GF-D8 (cell line): ENCODE measurements around the gene BMPER.

Experiments used
- DNase-seq: peaks from one replicate; lab custom pipeline; 2025; lab: John Stamatoyannopoulos, UW

The BMPER gene

DNA sequence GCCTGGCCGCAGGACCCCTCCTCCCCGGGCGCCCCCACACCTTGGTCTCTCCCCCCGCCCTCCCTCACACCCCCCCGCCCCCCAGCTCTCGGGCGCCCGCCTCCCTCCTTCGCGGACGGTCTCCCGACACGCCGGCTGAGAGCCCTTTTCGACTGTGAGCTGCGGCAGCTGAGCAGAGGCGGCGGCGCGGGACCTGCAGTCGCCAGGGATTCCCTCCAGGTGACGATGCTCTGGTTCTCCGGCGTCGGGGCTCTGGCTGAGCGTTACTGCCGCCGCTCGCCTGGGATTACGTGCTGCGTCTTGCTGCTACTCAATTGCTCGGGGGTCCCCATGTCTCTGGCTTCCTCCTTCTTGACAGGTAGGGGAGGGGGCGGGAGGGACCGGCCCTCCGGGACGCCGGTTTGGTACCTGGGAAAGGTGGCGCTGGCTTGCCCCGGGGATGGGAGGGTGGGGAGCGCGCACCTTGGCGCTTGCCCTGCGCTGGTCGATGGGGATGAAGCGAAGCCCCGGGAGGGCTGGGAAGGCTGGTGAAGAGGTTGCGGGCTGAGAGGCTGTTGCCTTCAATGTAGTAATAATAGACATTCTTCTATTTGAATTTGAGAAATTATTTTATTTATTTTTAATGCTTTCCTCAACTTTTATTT lies at the start of gene BMPER:
BMPER (plus strand) TSS at position 151 of the 644 bp plus-strand sequence; CDS start at position 226, 75 bp downstream.
- DNase-seq, result no peak

DNA sequence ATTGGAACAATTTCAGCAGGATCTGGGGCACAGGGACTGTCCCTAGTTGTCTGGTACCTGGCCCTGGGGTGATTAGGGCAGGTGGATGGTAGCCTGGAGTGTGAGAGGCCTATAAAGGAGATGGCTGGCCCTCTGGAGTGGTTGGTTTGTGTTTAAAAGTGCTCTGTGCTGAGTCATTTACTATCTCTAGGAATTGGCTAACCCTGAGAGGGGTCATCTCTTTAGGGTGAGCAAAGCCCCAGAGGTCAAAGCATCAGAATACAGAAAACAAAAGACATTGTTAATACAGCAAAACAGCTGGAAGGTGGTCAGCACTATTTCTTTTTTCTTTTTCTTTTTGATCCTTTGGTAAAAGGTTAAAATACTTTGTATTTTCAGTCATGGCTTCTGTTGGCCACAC lies 43.4 kb upstream of the BMPER start:
- DNase-seq, result no peak

DNA sequence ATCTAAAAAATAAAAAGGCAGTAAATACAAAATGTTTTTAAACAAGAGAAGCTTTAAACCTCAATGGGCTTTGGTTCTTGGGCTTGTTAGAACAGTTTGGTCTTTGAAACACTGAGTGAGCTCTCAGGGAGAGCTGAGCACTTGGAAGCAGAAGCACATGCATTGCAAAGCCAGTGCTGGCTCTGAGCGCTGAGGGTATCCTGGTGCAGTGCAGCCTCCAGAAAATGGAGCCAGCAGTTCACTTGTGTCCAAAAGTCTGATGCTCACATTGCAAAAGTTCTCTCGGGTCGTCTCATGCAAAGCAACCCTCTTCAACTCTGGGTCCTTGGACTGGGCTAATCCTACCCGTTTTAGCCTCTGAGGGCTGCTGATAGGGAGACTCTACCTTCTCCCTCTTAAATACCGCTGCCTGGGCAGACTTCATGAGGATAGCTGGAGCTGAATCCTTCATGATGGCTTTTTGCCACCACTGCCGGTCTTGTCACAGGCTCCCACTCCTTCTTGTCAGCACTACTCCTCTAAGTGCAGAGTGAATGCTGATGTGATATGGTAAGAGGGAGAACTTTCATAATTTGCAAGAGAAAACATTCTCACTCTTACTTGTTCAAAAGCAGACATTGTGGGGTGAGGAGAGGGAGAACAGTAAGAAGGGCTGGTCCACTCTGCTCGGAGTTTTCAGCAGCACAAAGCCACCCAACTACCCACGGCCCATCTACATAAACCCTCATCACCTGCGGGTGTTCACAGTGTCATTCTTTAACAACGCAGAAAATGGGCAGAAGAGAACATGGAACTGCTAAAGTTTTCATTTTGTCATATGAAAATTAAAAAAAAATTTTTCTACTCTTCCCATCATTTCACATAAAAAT lies 42.2 kb upstream of the BMPER start:
- no peak for DNase-seq

DNA sequence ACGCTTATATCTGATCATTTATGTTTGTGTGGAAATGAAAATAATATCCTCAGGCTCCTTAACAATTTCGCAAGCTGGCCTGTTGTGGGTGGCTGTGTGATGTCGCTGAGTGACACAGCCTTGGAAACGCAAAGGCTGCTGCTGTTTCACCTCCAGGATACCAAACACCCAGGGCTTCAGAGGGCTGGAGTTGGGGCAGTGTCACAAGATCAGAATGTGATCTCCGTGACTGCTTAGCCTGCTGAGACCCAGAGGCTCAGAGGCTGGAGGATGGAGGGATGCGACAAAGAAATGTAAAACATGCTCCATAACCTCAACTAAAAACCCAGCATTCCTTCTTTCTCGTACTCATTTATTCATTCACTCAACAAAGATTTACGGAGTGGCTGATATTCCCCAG lies 37.2 kb upstream of the BMPER start:
- no peak for DNase-seq

DNA sequence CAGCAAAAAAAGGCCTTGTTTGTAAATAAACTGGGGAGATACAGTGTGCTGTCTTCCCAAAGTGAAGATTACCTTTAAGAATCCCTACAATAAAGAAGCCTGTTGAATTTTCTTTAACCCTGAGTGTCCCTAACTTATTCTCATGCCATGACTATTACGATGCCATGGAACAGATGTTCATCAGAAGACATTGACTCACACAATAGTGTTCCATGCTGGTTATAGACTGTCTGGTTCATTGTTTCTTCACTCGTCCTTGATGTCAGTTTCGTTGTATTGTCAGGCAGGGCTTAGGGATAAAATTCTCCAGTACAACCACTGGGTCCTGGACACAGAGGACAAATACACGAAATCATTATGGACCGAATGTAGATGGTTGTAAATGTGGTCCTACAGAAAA lies 36.2 kb upstream of the BMPER start:
- no peak for DNase-seq

DNA sequence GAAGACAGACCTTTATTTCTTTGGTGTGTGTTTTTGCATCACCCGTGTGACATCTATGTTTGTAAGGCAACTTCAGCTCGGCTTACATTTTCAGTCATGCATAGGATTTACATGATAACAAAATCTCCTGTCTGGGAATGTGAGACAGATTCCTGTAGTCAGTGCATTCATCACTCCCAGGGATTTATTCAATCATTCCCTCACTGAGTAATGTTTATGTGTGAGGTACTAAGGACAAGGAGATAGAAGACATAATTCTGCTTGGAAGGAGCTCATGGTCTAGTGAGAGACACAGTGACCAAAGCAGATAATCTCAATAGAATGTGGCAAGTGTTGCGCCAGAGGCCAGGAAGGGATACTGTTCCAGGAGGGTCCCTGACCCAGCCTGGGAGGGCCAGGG lies 35.2 kb upstream of the BMPER start:
- DNase-seq, result no peak

DNA sequence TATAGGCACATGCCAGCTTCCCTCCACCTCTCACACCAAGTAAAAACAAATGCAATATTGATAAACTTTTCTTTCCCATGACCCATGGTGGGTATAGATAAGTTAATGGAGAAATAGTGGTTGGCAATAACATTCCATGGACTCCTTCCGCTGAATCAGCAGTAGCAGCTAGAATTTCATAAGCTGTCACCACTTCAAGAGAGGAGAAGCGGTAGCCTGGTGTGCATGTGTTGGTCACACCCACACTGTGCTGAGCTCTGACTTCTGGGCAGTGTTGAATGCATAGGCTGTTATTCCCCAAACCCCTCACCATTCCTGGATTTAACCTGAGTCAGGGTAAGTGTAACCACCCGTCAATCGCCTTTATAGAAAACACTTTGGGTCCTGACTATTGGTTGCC lies 32.5 kb upstream of the BMPER start:
- DNase-seq, result no peak

DNA sequence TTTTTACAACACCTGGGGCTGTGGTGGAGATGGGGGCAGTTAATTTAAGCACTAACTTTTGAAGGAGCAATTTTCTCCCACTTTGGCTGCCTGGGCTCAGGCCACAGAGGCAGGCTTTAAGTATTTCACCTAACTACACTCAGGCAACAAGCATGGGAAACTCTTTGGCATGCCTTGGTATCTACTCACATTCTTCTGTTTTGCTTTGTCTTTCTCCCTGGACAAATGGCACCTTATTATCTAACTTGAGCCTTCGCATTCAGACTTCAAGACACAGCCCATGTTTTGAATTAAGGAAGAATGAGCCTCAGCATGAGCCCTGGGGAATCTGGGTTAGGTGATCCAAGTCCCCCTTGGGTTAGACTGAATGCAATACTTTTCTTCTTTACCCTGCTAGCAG lies 31.8 kb upstream of the BMPER start:
- no peak for DNase-seq

DNA sequence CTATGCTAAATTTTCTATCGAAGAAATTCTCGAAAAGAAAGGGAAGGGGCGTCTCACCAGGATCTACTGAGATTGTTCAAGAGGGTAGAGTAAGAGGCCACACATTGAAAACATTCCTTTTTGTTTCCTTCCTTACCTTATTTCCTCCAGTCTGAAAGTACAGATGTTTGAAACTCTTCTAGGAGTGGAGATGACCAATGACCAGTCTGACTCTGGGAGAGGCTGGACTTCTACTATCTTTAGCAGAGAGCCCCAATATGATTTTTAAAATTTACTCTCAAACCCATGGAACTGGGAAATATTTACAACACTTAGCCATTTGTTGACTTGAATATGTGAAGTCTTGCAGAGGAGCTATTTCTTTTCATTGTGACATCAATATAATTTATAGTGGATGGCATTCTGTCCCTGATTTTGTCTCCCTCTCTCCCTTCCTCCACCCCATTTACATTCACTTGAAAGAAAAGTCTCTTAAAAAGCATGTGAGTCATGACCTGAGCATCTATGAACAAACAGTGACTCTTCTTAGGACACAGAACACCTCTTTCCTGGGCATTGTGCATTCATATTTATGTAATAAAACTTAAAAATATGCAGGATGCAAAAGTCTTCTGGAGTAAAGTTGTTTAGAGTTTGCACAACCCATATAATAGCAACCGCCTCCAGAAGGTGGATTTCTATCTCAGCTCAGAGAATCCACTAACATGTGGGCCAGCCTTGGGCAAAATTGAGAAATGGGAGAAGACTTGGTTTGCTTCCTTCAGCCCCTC lies 31.2 kb upstream of the BMPER start:
- no peak for DNase-seq

DNA sequence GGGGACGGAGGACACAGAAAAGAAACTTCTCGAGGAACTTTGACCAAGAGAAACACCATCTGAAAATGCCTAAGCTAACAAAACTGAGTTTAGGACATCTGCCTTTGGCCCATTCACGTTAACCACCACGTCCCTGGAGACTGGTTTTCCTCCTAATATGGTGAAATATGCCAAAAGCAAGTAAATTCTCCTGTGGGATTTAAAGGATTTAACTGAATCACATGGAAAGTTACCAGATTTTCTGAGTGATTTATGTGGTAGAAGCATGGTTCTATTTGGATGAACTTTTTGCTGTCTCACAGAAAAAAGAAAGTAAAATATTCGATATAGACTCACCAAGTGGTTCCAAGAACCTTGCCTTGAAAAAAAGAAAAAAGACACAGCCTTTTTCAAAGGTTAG lies 30.4 kb upstream of the BMPER start:
- no peak for DNase-seq

DNA sequence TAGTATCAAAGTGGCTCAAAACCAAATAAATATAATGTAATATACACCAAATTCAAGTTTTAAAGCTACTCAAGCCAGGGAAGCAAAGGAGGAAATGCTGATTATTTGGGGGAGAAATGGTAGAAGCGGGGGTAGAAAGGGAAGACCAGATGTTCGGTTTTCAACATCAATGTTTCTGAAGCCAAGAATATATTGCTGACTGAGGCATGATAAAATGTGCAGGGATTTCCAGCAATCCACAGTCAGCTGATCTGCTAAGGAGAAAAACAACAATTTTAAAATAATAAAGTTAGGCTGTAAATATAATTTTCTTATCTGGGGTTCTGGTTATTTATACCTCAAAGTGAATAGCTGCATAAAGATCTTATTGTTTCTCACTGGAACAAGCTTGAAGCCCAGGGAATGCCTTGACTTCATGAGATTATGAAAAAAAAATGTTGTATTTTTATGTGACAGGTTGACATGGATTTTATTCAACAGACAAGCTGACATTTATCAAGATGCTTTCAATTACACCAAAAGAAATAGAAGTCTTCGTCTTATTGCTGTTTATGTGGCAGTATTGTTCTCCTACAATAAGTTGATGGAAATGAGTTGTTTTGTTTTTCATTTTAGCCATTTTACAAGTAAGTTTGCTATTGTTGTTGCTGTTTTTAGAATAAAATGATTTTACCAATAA lies 28.6 kb upstream of the BMPER start:
- DNase-seq, result no peak

DNA sequence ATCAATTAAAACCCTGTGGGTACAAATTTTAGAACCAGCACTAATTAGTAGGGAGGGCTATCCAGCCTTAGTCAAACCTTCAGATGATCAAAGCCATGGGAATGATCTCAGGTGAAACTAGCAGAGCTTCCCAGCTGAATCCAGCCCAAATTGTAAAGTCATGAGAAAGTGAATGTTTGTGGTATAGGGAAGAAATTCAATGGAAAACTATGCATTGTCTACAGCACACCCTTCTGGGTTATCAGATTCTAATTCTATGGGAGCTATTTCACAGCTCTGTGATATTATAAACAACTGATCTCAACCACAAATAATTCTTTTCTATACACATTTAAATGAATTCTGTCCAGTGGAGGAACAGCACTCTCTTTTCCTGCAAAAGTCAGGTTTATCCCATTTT lies 24.6 kb upstream of the BMPER start:
- no peak for DNase-seq

DNA sequence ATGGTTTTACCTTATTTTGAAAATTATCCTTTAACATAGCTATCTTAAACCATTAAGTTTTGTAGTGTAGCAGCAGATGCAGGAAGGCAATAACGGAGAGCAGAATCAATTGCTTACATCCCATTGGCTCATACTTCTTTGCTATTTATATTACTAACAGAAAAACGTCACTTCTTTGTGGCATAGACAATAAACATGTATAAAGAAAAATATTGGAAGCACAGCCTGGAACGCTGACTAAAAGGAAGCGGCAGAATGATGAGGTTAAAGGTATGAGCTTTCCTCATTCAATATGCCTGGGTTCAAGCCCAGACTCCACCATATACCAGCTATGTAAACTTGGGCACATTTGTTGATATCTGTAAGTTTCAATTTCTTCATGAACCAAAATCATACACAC lies 24.0 kb upstream of the BMPER start:
- no peak for DNase-seq

DNA sequence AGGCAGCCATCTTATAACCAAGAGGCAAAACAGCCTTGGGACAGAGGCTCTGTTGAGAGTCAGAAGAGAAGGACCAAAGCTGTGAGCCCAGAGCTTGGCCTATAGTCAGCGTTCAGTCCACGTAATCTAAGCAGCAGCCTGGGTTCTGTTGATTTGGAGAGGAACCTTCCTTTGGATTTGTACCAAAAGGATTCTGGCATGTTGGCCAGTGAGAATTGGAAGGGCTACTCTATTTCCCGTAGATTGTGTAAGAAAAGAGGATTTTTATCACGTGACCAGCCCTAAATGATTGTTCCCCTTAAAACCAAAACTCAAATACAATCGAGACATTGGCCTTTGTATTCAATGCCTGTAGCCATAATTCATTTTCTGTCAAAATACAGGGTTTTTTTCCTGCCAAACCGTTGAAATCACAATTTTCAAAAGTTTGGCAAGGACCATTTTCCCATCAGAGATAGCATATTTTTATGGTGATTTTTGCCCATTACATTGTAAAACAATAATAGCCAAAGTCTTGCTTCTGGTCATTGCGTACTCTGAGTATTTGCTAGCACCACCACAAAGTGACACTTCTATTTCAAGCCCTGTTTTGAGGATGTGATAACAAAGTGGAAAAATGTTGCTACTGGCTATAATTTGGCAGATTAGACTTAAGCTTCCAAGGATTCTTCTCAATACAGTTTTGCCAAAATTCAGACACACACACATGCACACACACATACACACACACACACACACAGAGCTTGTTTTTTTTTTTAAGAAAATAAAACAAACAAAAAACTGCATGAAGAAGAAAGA lies 23.1 kb upstream of the BMPER start:
- no peak for DNase-seq

DNA sequence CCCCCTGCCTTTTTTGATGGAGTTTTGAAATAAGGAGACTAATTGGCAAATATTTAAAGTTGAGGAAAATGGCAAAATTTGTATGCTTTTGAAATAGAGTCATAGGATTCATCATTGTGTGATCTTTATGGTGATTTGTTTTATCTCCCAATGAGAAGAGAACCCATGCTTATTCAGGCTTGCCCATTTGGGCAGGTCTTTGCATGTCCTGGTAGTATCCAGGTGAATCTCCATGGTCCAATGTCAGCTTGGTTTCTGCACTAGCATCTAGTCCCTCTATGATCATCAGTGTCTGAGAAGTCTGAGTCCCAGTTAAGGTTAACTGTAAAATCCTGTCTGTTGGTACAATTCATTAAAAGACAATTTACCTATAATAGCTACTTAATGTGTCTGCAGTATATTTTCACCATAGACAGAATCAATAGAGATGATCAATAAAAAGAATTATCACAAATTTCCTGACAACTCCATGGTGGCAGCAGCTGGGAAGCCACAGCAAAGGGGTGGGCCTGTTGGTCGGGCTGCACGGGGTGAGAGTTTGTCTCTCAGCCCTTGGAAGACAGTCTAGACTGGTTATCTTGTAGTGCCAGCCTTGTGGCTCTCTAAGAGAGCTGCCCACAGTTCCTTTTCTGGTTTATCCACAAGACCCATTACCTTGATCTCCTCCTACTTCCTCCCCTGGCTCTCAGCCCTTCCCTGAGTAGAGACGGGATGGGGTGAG lies 22.2 kb upstream of the BMPER start:
- no peak for DNase-seq

DNA sequence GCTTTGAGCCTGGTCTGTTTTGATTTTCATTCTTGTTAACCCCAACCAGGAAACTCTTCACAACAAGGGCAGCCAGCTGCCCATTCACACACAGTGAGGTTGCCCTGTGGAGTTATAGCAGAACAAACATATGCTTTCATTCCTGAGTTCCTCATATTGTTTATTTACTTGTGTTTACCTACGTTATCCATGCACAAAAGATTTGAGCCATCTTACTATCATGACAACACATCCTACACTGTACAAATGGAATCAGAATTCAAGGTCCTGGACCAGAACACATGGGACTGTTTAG lies 21.7 kb upstream of the BMPER start:
- no peak for DNase-seq

DNA sequence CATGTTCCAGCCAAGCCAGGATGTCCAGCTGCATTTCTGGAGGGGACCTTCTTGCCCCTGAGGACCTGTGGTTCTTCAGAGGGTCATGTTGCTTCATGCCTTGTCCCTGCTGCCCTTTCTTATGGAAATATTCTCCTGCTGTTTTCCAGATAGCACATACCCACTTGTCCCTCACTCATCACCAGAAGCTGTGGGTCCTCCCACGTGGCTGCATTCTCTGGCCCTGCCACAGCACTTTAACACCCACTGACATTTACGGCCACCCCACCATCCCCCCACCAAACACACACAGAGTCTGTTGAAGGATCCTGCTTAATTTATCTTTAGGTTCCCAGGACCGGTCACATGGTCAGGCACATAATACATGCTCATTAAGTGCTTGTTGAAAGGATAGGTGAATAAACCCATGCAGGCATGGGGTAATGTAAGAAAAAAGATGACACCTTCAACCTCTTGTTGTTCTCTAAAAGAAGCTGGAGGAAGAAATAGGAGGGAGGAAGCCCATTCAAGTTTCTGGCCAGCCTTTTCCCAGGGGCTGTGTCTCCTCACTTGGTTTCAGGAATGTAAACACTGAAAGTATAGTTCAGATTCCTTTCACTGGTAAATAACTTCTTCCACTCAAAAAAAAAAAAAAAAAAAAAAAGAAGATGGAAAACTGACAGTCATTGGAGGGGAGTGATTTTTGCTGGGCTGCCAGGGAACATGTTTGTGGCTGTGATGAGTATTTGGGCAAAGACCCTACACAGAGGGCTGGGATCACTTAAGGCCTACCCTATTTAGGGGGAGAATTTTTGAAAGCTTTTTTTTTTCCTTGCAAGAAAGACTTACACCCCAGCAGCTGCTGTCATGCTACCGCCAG lies 19.8 kb upstream of the BMPER start:
- DNase-seq, result no peak

DNA sequence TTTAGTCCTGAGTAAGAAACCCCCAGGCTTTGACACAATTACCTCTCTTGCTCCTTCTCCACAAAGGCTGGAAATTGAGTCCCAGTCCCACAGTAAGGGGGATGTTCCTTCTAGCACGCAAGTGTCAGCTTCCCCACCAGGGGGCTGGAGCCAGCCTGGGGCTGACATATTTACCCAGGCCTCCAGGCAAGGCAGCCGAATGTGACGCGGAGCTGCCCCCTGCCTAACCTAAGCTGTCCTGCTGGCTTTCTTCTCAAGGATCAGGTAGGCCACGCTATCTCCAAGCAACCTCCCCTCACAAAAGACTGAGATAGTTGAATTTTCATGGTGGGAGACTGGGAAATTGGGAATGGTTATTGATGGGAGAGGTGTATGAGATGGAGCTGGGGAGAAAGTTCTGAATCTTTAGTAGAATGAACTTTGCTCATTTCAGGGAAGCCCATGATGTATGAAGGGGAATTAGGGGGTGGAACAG lies 19.2 kb upstream of the BMPER start:
- DNase-seq, result no peak

DNA sequence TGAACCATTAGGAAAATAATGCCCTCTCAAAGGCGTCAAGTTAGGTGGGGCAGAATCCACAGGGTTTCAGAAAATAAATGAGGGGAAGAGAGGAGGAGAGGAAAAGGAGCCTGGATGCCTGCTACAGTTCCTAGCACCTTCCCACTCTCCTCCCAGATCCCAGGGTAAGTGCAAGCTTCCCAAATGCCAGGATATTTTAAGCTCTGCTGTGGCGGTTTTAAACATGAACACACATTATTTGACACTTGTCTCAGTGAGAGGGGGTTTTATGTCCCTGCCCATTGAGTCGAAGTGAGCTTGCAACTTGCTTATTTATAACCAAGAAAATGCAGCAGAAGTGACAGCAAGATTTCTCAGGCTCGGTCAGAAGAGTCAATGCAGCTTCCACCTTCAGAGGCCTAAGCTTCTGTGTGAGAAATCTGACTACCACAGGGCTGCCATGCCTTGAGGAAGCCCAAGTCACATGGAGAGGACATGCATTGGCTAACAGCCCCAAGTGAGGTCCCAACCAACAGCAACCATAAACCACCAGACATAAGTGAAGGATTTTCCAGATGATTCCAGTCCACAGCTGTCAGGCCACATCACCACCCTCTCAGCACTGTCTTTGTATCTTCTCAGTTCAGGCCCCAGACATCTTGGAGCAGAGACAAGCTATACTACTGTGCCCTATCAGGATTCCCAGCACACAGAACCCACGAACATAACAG lies 17.9 kb upstream of the BMPER start:
- no peak for DNase-seq
